K562 (cell line): Measurements from ENCODE around the gene ARMC6. TPM values are rescaled to one million over a fixed set of nuclear protein-coding genes. Genes with fewer than 3 reads are reported as not detected.

Experiments used
- ATF1 ChIP-seq, 2 experiments: fragments of 450-650 bp in 1 of 2; IDR thresholded peaks; 2 replicates each; pipeline ENCODE4 v1.6.1; 2016; ENCODE audit warnings: missing compliant biosample characterization in 1 of 2, missing genetic modification characterization in 1 of 2
- CBFB ChIP-seq: sonication (generic); formaldehyde crosslinking; IDR thresholded peaks from 2 replicates; pipeline ENCODE4 v1.4.0; 2020; ENCODE audit warnings: mild to moderate bottlenecking, missing genetic modification reagents
- CCNT2 ChIP-seq: IDR thresholded peaks from 2 replicates; pipeline ENCODE4 v1.6.1; 2011; ENCODE audit warnings: borderline replicate concordance, low read depth, mild to moderate bottlenecking, moderate library complexity, mixed read lengths, low read length; ENCODE audit not compliant: insufficient read length; ENCODE audit errors: extremely low read depth
- CHD1 ChIP-seq: fragments of 200-600 bp; sonication (generic); IDR thresholded peaks from one replicate; pipeline ENCODE4 v1.6.1; 2012; ENCODE audit warnings: mild to moderate bottlenecking, moderate library complexity, low read length, inconsistent platforms
- EZH2 ChIP-seq: IDR thresholded peaks from 2 replicates; pipeline ENCODE4 v1.6.1; 2012; ENCODE audit warnings: low read depth, mild to moderate bottlenecking, inconsistent platforms, low read length, borderline replicate concordance
- KLF13 ChIP-seq: fragments of 450-650 bp; IDR thresholded peaks from 2 replicates; pipeline ENCODE4 v1.6.1; 2016; ENCODE audit warnings: missing genetic modification characterization, low read depth, mild to moderate bottlenecking, missing compliant biosample characterization, moderate library complexity, borderline replicate concordance
- LCOR ChIP-seq: sonication (generic); formaldehyde crosslinking; IDR thresholded peaks from 2 replicates; pipeline ENCODE4 v1.8.0; 2022; ENCODE audit warnings: mild to moderate bottlenecking, missing genetic modification reagents
- MIER1 ChIP-seq: fragments of 450-650 bp; IDR thresholded peaks from 2 replicates; pipeline ENCODE4 v1.6.1; 2016; ENCODE audit warnings: antibody characterized with exemption, mild to moderate bottlenecking, low read depth
- POU5F1 ChIP-seq: fragments of 150-350 bp; IDR thresholded peaks from 2 replicates; pipeline ENCODE4 v1.6.1; 2014; ENCODE audit warnings: borderline replicate concordance, low read length, low read depth, mild to moderate bottlenecking; ENCODE audit not compliant: partially characterized antibody
- TCF7 ChIP-seq: sonication (generic); IDR thresholded peaks from 2 replicates; pipeline ENCODE4 v1.6.1; 2016; ENCODE audit warnings: antibody characterized with exemption, borderline replicate concordance
- ZFX ChIP-seq: sonication (generic); formaldehyde crosslinking; IDR thresholded peaks from 2 replicates; pipeline ENCODE4 v1.8.0; 2022; ENCODE audit warnings: mild to moderate bottlenecking, missing genetic modification reagents, moderate library complexity
- polyA plus RNA-seq, 8 experiments: library from polyadenylated mRNA; depleted of rRNA in 4 of 8; stranded (reverse) in 5 of 8; unstranded in 3 of 8; fragments of >200 nt; fragmentation: Nextera tagmentation in 2 of 8; fragmentation: Illumina TruSeq in 1 of 8; extraction: Ambion mirVana in 2 of 8; extraction: Trizol in 1 of 8; gene quantifications; 2 replicates each; pipeline versions ENCODE4 v1.2.1 to v1.2.3, GENCODE V29; 2011 to 2014; ENCODE audit warnings: inconsistent platforms in 1 of 8, missing spikeins in 1 of 8
- total RNA-seq, 7 experiments: library from RNA; depleted of rRNA in 6 of 7; stranded (reverse); fragments of >200 nt in 6 of 7; fragmentation: Illumina TruSeq in 2 of 7; extraction: Trizol in 2 of 7; gene quantifications; 2 replicates each; pipeline versions ENCODE4 v1.2.1 to v1.2.3, GENCODE V29; 2011 to 2021; ENCODE audit warnings: low replicate concordance in 1 of 7
- TF ChIP-seq, protein P1 (sequence below): IDR thresholded peaks from 3 replicates; pipeline ENCODE4 v1.6.1; 2011; ENCODE audit warnings: borderline replicate concordance, mild to moderate bottlenecking; ENCODE audit not compliant: insufficient read length, insufficient read depth
- TF ChIP-seq, protein P2 (sequence below): sonication (generic); formaldehyde crosslinking; IDR thresholded peaks from 2 replicates; pipeline ENCODE4 v1.8.0; 2022; ENCODE audit warnings: mild to moderate bottlenecking, missing genetic modification reagents
- TF ChIP-seq, protein P3 (sequence below), 2 experiments: fragments of 450-650 bp; IDR thresholded peaks; 2 replicates each; pipeline ENCODE4 v1.6.1; 2016; ENCODE audit warnings: mild to moderate bottlenecking in 2 of 2, borderline replicate concordance in 1 of 2, low read depth in 1 of 2, moderate library complexity in 1 of 2

Gene ARMC6
- total and polyA plus RNA-seq, 9 of the 15 experiments (the other 6 are each of a cell fraction or from before 2014, with no cell fraction given), result 2.1 to 93.4 (median 63.6) TPM

DNA sequence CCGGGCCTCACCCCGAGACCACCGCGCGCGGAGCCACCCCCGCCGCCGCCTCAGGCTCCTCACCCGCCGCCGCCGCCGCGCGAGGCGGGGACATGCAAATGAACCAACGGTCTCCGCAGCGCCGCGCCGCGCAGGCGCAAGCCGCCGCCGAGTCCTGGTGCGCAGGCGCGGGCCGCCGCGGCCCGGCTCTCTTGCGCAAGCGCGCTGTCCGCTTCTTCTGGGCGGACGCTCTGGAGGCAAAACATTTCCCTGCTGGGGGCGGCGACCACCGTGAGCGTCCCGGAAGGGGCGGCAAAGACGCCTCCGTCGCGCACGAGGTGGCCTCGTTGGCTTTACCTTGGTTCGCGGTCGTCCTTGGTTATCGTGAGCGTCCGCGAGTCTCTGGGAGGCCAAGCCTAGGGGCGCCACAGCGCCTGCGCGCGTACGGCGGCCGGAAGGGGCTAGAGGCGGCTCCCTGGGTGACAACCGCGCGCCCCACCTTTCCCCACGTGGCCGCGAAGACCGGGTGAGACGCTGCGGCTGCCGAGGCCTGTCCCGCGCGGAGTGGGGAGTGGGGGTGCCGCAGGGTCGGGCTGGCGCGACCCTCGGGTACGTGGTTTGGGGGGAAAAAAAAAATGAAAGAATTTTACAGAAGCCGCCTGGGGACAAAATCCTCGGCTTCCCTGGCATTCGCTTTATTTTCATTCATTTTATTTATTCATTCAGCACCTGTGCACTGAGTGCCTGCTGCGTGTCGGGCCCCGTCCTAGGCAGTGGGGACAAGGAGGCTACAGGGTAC, at the start of gene ARMC6, which contains the start of gene SUGP2 (continued):
- TF ChIP-seq, protein P1, sequence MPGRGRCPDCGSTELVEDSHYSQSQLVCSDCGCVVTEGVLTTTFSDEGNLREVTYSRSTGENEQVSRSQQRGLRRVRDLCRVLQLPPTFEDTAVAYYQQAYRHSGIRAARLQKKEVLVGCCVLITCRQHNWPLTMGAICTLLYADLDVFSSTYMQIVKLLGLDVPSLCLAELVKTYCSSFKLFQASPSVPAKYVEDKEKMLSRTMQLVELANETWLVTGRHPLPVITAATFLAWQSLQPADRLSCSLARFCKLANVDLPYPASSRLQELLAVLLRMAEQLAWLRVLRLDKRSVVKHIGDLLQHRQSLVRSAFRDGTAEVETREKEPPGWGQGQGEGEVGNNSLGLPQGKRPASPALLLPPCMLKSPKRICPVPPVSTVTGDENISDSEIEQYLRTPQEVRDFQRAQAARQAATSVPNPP, result no peak
- TF ChIP-seq CCNT2, result peak; percentile 19
- TF ChIP-seq, protein P2, sequence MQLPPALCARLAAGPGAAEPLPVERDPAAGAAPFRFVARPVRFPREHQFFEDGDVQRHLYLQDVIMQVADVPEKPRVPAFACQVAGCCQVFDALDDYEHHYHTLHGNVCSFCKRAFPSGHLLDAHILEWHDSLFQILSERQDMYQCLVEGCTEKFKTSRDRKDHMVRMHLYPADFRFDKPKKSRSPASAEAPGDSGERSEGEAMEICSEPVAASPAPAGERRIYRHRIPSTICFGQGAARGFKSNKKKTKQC, result 0 out of 2 replicates have a peak, but pooled peaks have one; percentile 47
- peak; percentile 57 for TF ChIP-seq CHD1
- TF ChIP-seq CBFB (CRISPR knock-in tag), result peak; percentile 64; the same call in 1 of the 2 replicates
- TF ChIP-seq ATF1 (CRISPR knock-in tag; IDR thresholded peaks at IDR 0.05), result no peak
- peak; percentile 68; the same call in 1 of the 2 replicates for TF ChIP-seq ATF1 (tag; IDR thresholded peaks at IDR 0.05)
- peak; percentile 76 for TF ChIP-seq ZFX (CRISPR knock-in tag)
- TF ChIP-seq LCOR (CRISPR knock-in tag), result peak; percentile 87; the same call in 1 of the 2 replicates
- TF ChIP-seq EZH2, result no peak
- TF ChIP-seq KLF13, result 0 out of 2 replicates have a peak, but pooled peaks have one; percentile 43
- TF ChIP-seq POU5F1, result peak; percentile 98
- TF ChIP-seq, protein P3, sequence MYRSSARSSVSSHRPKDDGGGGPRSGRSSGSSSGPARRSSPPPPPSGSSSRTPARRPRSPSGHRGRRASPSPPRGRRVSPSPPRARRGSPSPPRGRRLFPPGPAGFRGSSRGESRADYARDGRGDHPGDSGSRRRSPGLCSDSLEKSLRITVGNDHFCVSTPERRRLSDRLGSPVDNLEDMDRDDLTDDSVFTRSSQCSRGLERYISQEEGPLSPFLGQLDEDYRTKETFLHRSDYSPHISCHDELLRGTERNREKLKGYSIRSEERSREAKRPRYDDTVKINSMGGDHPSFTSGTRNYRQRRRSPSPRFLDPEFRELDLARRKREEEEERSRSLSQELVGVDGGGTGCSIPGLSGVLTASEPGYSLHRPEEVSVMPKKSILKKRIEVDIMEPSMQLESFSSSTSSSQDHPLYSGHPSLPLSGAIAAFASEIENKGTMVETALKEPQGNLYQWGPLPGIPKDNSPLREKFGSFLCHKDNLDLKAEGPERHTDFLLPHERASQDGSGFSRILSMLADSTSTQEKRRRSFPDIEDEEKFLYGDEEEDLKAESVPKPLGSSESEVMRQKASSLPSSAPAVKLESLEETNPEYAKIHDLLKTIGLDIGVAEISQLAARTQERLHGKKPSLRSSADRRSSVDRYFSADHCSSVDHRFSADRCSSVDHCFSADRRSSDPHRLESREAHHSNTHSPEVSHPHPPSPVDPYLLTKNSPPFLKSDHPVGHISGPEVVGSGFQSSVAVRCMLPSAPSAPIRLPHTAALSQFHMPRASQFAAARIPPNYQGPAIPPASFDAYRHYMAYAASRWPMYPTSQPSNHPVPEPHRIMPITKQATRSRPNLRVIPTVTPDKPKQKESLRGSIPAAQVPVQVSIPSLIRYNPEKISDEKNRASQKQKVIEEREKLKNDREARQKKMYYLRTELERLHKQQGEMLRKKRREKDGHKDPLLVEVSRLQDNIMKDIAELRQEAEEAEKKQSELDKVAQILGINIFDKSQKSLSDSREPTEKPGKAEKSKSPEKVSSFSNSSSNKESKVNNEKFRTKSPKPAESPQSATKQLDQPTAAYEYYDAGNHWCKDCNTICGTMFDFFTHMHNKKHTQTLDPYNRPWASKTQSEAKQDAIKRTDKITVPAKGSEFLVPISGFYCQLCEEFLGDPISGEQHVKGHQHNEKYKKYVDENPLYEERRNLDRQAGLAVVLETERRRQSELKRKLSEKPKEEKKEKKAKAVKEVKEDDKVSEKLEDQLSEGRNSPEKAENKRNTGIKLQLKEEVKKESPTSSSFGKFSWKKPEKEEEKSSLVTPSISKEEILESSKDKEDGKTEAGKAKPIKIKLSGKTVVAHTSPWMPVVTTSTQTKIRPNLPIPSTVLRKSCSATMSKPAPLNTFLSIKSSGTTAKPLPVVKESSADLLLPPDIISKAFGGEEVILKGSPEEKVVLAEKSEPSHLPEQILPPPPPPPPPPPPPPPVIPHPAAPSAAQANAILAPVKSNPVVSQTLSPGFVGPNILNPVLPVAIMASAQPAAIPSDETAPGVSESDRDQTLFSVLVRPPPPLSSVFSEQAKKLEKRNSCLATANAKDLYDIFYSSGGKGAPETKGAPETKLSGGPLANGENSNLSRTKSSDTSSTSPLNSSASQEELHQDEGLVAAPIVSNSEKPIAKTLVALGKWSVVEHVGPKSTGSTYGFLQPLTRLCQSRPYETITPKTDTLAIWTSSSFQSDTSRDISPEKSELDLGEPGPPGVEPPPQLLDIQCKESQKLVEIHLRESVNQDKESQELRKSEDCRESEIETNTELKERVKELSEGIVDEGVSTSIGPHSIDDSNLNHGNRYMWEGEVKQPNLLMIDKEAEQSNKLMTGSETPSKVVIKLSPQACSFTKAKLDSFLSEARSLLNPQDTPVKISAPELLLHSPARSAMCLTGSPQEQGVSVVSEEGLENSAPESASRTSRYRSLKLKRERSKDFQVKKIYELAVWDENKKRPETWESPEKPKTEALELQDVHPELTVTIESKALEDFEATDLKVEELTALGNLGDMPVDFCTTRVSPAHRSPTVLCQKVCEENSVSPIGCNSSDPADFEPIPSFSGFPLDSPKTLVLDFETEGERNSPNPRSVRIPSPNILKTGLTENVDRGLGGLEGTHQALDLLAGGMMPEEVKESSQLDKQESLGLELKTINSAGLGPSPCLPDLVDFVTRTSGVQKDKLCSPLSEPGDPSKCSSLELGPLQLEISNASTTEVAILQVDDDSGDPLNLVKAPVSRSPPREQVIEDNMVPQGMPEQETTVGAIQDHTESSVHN (IDR thresholded peaks at IDR 0.05; ENCODE audit: borderline replicate concordance in 1 of 2, low read depth in 1 of 2), result no peak
- TF ChIP-seq MIER1, result peak; percentile 52; the same call in 1 of the 2 replicates
- 0 out of 2 replicates have a peak, but pooled peaks have one; percentile 14 for TF ChIP-seq TCF7
